ENCODE data around the gene C2CD2L. TPM values are rescaled to one million over a fixed set of nuclear protein-coding genes. Genes with fewer than 3 reads are reported as not detected.

The C2CD2L gene
- total and polyA plus RNA-seq, 2 of the 13 experiments (the other 11 are each of a cell fraction or from before 2014, with no cell fraction given), result 3.7 to 5.5 TPM

- TF ChIP-seq DZIP1 (CRISPR knock-in tag; IDR thresholded peaks at IDR 0.05), result no peak
- peak; percentile 79 for TF ChIP-seq GABPA (IDR thresholded peaks at IDR 0.05; ENCODE audit: low read depth, low read length)
- TF ChIP-seq GABPA (CRISPR knock-in tag; IDR thresholded peaks at IDR 0.05; ENCODE audit: low read depth), result peak; percentile 95
- peak; percentile 93 for TF ChIP-seq CREM (IDR thresholded peaks at IDR 0.05)
- peak; percentile 51; the same call in 1 of the 2 replicates for TF ChIP-seq CREM (CRISPR knock-in tag; IDR thresholded peaks at IDR 0.05)
- TF ChIP-seq, protein P1, sequence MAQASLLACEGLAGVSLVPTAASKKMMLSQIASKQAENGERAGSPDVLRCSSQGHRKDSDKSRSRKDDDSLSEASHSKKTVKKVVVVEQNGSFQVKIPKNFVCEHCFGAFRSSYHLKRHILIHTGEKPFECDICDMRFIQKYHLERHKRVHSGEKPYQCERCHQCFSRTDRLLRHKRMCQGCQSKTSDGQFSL (CRISPR knock-in tag; IDR thresholded peaks at IDR 0.05), result no peak
- TF ChIP-seq TFAP4 (IDR thresholded peaks at IDR 0.05; ENCODE audit: borderline replicate concordance, low read depth), result peak; percentile 90; the same call in 1 of the 2 replicates
- TF ChIP-seq ZNF788 (CRISPR knock-in tag; IDR thresholded peaks at IDR 0.05; ENCODE audit: borderline replicate concordance), result no peak
- TF ChIP-seq, protein P2, sequence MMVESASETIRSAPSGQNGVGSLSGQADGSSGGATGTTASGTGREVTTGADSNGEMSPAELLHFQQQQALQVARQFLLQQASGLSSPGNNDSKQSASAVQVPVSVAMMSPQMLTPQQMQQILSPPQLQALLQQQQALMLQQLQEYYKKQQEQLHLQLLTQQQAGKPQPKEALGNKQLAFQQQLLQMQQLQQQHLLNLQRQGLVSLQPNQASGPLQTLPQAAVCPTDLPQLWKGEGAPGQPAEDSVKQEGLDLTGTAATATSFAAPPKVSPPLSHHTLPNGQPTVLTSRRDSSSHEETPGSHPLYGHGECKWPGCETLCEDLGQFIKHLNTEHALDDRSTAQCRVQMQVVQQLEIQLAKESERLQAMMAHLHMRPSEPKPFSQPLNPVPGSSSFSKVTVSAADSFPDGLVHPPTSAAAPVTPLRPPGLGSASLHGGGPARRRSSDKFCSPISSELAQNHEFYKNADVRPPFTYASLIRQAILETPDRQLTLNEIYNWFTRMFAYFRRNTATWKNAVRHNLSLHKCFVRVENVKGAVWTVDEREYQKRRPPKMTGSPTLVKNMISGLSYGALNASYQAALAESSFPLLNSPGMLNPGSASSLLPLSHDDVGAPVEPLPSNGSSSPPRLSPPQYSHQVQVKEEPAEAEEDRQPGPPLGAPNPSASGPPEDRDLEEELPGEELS (CRISPR knock-in tag; IDR thresholded peaks at IDR 0.05), result peak; percentile 25; the same call in 1 of the 2 replicates
- TF ChIP-seq ZNF562 (CRISPR knock-in tag; IDR thresholded peaks at IDR 0.05; ENCODE audit: borderline replicate concordance), result no peak
- no peak for TF ChIP-seq CHD4 (IDR thresholded peaks at IDR 0.05; ENCODE audit: borderline replicate concordance, low read length)
- no peak for TF ChIP-seq ZNF225 (CRISPR knock-in tag; IDR thresholded peaks at IDR 0.05)
- TF ChIP-seq ZFP90 (CRISPR knock-in tag; IDR thresholded peaks at IDR 0.05; ENCODE audit: borderline replicate concordance), result no peak
- peak; percentile 74 for TF ChIP-seq ZNF589 (CRISPR knock-in tag; conservative IDR thresholded peaks at IDR 0.05)
- peak; percentile 62; the same call in 1 of the 2 replicates for TF ChIP-seq ZNF574 (CRISPR knock-in tag; IDR thresholded peaks at IDR 0.05)
- TF ChIP-seq, protein P3, sequence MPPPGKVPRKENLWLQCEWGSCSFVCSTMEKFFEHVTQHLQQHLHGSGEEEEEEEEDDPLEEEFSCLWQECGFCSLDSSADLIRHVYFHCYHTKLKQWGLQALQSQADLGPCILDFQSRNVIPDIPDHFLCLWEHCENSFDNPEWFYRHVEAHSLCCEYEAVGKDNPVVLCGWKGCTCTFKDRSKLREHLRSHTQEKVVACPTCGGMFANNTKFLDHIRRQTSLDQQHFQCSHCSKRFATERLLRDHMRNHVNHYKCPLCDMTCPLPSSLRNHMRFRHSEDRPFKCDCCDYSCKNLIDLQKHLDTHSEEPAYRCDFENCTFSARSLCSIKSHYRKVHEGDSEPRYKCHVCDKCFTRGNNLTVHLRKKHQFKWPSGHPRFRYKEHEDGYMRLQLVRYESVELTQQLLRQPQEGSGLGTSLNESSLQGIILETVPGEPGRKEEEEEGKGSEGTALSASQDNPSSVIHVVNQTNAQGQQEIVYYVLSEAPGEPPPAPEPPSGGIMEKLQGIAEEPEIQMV (CRISPR knock-in tag; IDR thresholded peaks at IDR 0.05; ENCODE audit: low read depth), result peak; percentile 65; the same call in 1 of the 2 replicates
- peak; percentile 60; the same call in 1 of the 2 replicates for TF ChIP-seq ZSCAN21 (CRISPR knock-in tag; IDR thresholded peaks at IDR 0.05; ENCODE audit: borderline replicate concordance)
- 0 out of 2 replicates have a peak, but pooled peaks have one; percentile 80 for TF ChIP-seq ZNF337 (CRISPR knock-in tag; IDR thresholded peaks at IDR 0.05; ENCODE audit: borderline replicate concordance, low read depth)
Measured at GRCh38 chr11:119084663-119085436, 22.3 kb upstream of the C2CD2L start, which contains the start of gene HMBS (continued).

Data from HepG2 (cell line).